ENCODE results near the gene TIMM8A.
A peak's percentile ranks its signal among the peaks of the same experiment; 100 is the strongest.

TIMM8A gene

DNA sequence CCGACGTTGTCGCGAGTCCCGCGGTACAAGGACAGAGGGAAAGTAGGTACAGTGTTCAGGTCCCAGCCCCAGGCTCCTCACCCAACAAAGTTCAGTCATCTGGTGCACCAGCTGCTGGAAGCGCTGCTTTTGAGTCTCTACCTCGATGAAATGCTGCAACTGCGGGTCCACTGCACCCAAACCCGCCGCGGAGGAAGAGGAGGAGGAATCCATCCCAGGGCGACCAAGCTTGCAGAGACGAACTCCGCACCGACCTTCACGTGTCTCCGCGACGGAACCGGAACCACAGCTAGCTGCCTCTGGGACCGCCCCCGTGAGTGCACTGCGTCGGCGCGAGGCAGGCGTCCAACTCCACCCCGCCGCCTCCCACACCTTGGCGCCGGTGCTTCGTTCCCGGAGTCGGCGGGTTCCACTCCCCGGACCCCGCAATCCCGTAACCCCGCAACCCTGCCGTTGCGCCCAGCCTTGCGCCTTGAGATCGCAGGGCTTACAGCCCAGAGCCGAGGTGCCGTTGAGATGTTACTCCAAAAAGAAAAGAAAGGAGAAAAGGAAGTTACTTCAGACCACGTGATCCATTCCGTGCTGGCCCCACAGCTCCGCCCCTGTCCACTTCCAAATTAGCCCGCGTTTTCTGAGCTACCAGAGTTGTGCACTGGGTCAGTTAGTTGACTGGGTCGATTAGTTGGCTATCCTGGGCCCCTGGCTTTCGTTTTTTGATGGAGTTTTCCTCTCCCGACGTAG lies at the start of gene TIMM8A:
TSS of gene TIMM8A (minus strand) at position 291 of the 741 bp plus-strand sequence. CDS start at position 213, 78 bp downstream.
- DNase-seq = peak; percentile 63

GRCh38 chrX:101397779-101398178 lies 49.2 kb upstream of the TIMM8A start:
- DNase-seq = no peak

DNA sequence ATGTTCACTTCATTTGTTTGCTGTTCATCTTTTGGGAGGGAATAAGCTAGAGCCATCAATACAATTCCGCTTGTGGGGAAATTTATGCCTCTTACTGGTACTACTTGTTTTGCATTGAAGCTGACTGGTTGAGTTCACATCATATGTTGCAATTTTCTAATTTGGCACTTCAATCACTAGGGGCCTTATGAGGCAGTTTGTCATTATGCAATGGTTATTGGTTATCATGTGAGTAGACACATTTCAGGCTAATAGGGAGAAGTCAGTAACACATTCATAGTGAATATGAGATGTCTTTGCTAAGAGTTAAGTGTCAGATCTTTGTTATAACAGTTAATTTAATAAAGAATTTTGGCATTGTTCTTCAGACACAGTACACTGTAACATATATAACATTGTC lies 47.2 kb upstream of the TIMM8A start:
- no peak for DNase-seq

- no peak for DNase-seq
Observed at GRCh38 chrX:101394372-101394771, 45.8 kb upstream of the TIMM8A start.

DNA sequence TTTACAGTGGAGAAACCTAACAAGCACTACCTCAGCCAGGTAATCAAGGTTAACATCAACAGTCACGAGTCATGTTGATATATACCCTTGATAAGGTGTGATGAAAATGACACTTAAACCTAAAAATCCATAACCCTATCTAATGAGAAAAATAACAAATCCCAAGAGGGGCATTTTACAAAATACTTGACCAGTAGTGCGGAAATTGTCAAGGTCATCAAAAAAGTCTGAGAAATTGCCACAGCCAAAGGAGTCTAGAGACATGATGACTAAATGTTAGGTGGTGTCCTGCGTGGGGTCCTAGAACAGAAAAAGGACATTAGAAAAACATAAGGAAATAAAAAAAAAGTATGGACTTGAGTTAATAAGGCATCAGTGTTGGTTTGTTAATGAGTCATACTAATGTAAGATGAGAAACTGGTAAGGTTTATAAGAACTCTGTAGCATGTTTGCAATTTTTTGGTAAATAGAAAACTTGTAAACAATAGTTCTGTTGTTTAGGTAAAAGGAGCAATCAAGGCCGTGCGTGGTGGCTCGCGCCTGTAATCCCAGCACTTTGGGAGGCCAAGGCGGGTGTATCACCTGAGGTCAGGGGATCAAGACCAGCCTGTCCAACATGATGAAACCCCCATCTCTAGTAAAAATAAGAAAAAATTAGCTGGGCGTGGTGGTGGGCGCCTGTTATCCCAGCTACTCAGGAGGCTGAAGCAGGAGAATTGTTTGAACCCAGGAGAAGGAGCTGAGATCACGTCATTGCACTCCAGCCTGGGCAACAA lies 45.2 kb upstream of the TIMM8A start:
- DNase-seq = no peak

DNA sequence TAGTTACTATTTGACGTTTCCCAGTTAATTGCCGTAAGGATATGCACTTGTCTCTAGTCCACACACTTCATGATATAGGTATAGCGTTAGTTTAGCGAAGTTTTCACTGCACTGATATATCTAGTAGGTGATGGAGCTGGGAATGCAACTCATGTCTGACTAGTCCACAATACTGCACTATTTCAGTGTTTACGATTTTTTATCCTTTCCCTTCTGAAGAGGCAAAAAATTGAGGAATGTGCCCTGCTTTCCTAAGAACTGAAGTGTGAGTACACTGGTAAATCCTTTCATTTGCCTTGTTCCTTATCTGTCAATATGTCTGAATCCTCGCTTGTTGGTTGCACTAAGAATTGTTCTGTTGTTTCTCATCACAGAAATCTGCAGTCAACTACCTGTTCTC lies 43.3 kb upstream of the TIMM8A start:
- DNase-seq = no peak

- peak; percentile 91 for DNase-seq
Observed at GRCh38 chrX:101390664-101391525, 42.4 kb upstream of the TIMM8A start, which contains the start of gene RPL36A. Gene RPL36A, plus strand, starts transcription at chrX:101391011. Its CDS starts 33 bp downstream, at chrX:101391044.

DNA sequence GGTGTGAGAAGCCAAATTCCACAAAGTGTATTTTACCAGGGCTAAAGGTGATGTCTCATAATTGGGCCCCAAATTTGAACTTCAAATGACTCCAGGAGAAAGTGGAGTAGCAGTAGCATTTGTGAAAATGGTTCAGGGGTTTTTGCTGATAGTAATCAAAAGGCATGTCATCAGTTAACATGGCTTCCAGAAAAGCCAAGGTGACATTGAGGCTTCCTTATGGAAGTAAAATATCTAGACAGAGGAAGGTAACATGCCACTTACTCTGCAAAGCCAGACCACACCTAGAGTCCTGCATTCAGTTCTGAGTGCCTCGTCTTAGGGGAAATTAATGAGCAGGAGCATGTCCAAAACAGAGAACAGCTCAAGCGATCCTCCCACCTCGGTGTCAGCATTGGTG lies 40.1 kb upstream of the TIMM8A start:
- DNase-seq = no peak

DNA sequence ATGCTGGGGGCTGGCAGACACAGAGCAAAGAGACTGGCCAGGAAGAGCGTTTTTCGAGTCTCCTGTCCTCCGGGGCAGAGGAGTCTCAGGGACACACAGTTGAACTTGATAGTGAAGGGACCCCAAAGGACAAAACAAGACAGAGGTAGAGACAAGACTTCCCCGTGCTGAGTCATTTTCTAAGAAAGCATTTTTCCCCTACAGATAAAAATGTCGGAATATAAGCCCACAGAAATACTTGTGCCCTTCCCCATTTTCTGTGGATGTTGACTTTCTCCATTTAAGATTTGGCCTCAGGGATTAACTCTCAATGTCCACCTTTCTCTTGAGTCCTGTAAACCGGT lies 38.0 kb upstream of the TIMM8A start:
- DNase-seq = no peak

DNA sequence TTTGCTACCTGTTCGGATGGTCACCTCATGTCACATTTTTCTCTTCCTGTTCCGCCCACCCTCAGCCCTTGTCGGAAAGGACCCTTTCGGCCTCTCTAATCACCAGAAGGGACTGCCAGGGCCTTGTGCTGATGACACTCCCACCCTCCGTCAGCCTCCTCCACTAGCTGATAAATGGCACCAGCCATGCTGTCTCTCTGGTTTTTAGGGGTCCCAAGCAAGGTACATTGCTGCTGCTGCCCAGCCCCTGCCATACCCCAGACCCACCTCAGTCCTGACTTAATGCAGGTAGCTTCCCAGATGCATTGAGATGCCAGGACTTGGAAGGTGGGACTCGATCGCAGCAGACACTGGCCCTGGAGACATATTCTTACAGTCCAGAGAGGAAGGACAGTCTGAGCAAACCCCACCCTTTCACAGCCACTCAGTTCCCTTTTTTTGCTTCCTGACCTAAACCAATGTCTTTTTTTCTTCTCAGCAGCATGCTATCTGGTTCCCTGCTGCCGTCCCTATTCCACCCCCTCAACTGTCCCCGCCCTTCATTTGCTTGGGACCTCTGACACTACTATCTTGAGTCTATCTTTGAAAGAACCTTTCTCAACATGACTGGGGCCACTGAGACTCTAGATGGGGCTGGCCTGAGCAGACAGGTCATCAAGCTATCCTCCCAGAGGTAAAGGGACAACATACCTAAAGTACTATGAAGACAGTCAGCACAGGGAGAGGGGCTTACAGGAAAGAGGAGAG lies 37.4 kb upstream of the TIMM8A start, which contains the start of gene BTK:
TSS of gene BTK (minus strand) at position 397 of the 747 bp plus-strand sequence. CDS start 10,907 bp downstream, outside the sequence.
- no peak for DNase-seq

GRCh38 chrX:101385026-101385684 lies 36.6 kb upstream of the TIMM8A start:
- DNase-seq = no peak

DNA sequence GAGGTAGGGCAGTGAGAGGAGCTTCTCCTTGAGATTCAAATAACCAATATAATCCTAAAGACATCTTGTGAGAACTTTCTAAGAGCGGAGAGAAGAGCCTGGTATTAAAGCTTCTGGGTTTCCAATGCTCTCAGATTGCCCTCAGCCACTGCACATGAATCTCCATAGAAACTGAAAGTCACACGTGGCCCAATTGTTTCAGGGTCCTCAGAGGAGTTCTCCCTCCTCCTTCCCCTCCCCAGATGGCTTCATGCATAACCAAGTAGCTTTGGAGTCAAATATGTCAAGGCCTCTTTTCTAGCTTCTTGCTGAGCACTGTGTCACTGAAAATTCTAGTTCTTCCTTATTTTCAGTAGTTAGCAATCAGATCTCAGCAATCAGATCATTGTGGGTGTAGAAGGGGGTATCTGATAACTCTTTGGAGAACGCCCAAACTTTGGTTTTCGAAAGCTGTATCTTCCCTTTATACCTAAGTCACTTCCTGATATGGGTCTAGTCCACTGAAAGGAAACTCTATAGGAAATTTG lies 35.2 kb upstream of the TIMM8A start:
- no peak for DNase-seq

- no peak for DNase-seq
Observed at GRCh38 chrX:101377547-101377946, 29.0 kb upstream of the TIMM8A start.

DNA sequence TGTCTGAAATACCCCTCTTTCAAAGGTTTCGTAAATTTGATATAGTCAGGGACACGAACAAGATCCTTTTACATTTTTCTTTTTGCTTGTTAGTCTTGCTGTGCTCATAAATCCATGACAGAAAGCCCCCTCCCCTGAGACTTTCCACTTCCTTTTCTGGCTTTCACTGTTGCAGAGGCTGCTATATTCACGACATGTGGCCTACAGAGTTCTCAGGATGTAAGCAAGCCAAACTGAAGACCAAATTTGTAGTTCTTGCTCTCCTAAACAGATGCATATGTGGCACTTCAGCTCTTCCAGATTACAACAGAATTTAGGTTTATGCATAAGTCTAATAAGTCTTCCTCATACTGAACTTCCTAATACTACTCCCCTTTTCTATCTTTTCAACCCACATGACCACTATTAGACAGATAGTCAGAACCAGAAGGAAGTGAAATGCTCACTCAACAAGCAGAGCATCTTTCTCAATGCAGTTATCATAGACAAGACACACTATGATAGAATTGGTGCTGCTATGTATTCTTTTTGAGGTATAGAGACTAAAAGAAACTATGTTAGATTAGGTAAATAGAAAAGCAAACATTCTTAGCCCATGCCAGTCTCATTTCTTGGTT lies 22.5 kb upstream of the TIMM8A start:
- no peak for DNase-seq

DNA sequence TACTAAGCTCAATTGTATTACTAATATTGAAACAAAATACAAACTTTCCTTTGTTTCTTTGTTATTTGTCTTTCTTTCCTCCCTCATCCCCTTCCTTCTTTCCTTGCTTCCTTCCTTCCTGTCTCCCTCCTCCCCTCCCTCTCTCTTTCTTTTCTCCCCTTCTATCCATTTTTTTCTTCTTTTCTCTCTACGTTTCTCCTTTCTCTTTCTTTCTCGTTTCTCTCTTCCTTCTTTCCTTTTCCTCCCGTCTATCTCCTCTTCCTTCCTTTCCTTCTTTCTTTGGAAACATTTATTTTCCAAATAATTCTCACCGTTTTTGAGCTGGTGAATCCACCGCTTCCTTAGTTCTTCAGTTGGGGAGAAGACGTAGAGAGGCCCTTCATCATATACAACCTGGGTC lies 21.1 kb upstream of the TIMM8A start:
- no peak for DNase-seq

- no peak for DNase-seq
Observed at GRCh38 chrX:101368800-101369199, 20.3 kb upstream of the TIMM8A start.

DNA sequence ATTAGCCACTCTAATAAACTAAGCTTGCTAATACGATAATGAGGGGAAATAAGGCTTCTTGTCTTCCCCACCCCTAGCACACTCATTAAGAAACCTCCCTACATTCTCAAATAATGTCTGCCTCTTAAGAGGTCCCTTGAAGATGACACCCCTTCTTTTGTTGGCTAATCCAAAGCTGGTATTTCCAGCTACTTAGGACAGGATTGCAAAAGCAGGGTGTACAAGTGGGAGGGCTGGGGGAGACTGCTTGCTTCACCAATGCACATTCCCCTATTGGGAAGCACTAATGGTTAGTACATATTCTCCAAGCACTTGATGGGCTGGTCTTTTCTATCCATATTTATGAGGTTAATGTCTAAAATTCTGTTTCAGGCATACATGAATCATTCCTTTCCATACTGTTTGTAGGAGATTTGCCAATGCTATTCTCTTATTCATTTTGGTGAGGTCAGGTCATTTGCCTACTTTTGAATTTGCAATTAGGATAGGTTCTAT lies 16.8 kb upstream of the TIMM8A start:
- DNase-seq = no peak

GRCh38 chrX:101362757-101363156 lies 14.2 kb upstream of the TIMM8A start:
- DNase-seq = no peak

DNA sequence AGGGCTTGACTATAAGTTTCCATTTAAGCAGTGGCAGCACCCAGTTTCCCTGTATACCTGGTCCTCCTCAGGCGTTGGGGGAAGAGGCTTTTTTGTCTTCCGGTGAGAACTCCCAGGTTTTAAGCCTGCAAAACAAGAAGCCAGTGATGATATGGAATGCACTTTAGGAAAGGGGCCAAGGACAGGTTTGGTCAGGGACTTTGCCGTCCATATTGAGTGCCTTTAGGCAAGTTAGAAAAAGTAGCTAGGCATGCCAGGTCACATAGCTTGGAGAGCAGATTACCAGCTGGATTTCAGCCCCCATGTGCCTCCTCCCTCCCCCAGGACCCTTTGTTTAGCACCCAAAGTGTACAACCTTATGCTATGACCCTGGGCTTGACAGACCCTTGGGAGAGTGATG lies 13.6 kb upstream of the TIMM8A start:
- DNase-seq = no peak

GRCh38 chrX:101360390-101360789 lies 11.8 kb upstream of the TIMM8A start:
- no peak for DNase-seq

DNA sequence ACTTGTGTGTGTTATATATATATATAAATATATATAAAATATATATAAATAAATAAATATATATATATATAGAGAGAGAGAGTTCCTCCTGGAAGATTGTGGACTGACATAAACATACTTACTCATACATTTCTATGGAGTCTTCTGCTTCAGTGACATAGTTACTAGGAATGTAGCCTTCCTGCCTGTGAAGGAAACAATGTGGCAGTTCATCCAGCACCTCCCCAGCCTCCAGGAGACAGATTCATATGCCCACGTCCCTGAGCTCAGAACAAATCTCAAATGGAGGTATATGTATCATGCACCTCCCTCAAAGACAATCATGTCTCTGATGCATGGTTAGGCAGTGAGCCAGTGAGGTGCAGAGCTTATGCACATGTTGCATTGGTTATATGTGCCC lies 11.4 kb upstream of the TIMM8A start:
- DNase-seq = no peak

Measured in fibroblast of skin of right quadriceps (primary cell).